LNCaP clone FGC (cell line): Measurements from ENCODE around the gene DUSP10.

Experiments used
- DNase-seq: peaks from one replicate; pipeline ENCODE4 v3.0.0-alpha.2; 2011; ENCODE audit warnings: low read depth
- H3K4me3 ChIP-seq: 2 replicates; pipeline ENCODE4 v1.5.1; 2011; ENCODE audit warnings: mild to moderate bottlenecking, low read depth, low read length, control low read depth
- TF ChIP-seq, protein P1 (sequence below): IDR thresholded peaks from 2 replicates; pipeline ENCODE4 v1.5.1; 2012; ENCODE audit warnings: mild to moderate bottlenecking; ENCODE audit not compliant: control insufficient read depth, insufficient read depth; ENCODE audit errors: extremely low read depth

DUSP10 gene

DNA sequence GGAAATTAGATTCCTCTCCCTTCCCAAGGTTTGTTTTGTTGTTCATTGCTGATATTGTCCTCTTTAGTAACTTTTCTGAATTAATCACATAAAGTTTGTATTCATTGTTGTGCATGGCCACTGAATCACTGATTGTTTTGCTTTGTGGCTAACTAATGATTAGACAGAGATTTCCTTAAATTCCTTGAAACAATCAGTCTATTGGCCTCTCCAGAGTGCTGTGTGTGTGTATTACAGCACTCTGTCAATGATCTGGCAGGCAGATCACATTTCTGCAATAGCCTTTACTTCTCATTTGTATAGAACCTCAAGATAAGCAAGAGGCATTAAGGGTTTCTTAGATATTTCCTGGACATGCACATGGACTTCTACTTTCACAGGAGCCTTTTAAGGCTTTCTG lies 78.6 kb downstream of the DUSP10 start:
- DNase-seq: no peak
- TF ChIP-seq, protein P1, sequence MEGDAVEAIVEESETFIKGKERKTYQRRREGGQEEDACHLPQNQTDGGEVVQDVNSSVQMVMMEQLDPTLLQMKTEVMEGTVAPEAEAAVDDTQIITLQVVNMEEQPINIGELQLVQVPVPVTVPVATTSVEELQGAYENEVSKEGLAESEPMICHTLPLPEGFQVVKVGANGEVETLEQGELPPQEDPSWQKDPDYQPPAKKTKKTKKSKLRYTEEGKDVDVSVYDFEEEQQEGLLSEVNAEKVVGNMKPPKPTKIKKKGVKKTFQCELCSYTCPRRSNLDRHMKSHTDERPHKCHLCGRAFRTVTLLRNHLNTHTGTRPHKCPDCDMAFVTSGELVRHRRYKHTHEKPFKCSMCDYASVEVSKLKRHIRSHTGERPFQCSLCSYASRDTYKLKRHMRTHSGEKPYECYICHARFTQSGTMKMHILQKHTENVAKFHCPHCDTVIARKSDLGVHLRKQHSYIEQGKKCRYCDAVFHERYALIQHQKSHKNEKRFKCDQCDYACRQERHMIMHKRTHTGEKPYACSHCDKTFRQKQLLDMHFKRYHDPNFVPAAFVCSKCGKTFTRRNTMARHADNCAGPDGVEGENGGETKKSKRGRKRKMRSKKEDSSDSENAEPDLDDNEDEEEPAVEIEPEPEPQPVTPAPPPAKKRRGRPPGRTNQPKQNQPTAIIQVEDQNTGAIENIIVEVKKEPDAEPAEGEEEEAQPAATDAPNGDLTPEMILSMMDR: no peak
- H3K4me3 ChIP-seq: no peak overlapping the region

DNA sequence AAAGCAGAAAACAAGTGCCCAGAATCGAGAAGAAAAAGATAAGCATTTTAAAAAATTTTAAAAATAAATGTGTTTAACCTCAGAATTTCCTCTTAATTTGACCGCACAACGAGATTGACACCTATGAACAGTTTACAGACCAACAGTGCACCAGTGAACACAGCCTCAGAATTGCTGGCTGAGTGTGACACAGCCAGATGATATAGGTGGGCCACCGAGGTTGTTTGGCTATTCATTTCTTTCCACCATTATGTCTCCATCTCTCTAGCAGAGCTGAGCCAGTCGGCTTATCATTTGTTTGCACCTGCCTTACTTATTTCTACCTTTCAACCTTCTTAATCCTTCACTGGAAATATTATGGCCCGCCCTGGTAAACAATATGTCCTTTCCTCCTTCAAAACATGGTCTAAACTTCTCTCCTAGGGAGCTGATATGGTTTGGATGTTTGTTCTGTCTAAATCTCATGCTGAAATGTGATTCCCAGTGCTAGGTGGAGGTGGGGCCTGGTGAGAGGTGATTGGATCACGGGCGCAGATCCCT lies 86.1 kb downstream of the DUSP10 start:
- no peak overlapping the region for H3K4me3 ChIP-seq
- TF ChIP-seq, protein P1: no peak
- no peak for DNase-seq
